ENCODE data around the gene ASTN2.

Gene ASTN2

DNA sequence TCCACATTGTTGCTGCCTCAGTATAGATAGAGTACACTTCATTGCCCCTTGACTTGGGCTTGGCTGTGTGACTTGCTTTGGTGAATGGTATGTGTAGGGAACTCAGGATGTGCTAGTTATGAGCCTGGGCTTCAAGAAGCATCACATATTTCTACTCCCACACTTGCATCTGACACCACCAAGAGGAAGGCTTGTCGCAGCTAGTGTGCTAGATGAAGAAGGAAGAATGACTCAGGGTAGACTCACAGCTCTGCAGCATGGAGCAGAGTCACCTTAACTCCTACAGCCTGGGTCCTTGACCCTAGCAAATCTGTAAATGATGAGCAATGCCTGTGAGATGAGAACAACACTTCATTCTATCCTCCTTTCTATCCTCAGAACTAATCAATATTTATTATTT, 261.8 kb downstream of the ASTN2 start:
- H4K20me1 ChIP-seq (ENCODE audit: insufficient read depth) = no peaks in the 10 kb centered on the region
- H2AFZ ChIP-seq (ENCODE audit: low read depth) = no peak overlapping the region
- no peaks in the 10 kb centered on the region for H3K27me3 ChIP-seq (ENCODE audit: insufficient read depth, low read depth)
- H3K36me3 ChIP-seq (ENCODE audit: insufficient read depth) = no peaks in the 10 kb centered on the region
- no peak overlapping the region for H3K27ac ChIP-seq
- no peak overlapping the region for H3K4me2 ChIP-seq
- H3K9ac ChIP-seq = no peak overlapping the region
- TF ChIP-seq CTCF (conservative IDR thresholded peaks at IDR 0.05; ENCODE audit: low read depth, low read length) = no peak
- H3K4me3 ChIP-seq (IDR thresholded peaks at IDR 0.05; ENCODE audit: insufficient read depth, low read depth, low read length) = no peak overlapping the region
- H3K4me1 ChIP-seq (ENCODE audit: low read depth, poor library complexity, severe bottlenecking) = no peaks in the 10 kb centered on the region
- no peaks in the 10 kb centered on the region for H3K79me2 ChIP-seq (ENCODE audit: insufficient read depth, low read depth)

DNA sequence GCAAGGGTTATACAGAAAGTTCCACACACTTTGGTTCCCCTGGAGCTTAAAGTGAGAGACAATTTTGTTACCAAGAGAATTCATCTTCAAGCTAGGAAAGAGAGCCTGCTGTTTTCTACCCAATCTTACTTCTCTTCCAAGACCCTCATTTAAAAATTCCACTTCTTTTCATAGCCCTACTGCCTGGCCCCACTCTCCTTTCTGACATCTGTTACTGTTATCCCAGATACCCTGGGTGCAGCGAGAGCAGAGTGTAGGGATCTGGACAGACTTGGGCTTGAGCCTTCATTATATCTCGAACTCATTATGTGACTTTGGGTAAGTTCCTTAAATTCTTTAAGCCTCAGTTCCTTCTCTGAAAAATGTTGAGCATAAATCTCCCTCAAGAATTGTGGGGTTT, 263.1 kb downstream of the ASTN2 start:
- no peaks in the 10 kb centered on the region for H4K20me1 ChIP-seq (ENCODE audit: insufficient read depth)
- H2AFZ ChIP-seq (ENCODE audit: low read depth) = no peak overlapping the region
- H3K4me2 ChIP-seq = no peak overlapping the region
- H3K36me3 ChIP-seq (ENCODE audit: insufficient read depth) = no peaks in the 10 kb centered on the region
- H3K4me3 ChIP-seq (IDR thresholded peaks at IDR 0.05; ENCODE audit: insufficient read depth, low read depth, low read length) = no peak overlapping the region
- H3K79me2 ChIP-seq (ENCODE audit: insufficient read depth, low read depth) = no peaks in the 10 kb centered on the region
- H3K27ac ChIP-seq = no peak overlapping the region
- no peaks in the 10 kb centered on the region for H3K27me3 ChIP-seq (ENCODE audit: insufficient read depth, low read depth)
- no peak overlapping the region for H3K9ac ChIP-seq
- TF ChIP-seq CTCF (conservative IDR thresholded peaks at IDR 0.05; ENCODE audit: low read depth, low read length) = no peak
- H3K4me1 ChIP-seq (ENCODE audit: low read depth, poor library complexity, severe bottlenecking) = no peaks in the 10 kb centered on the region

DNA sequence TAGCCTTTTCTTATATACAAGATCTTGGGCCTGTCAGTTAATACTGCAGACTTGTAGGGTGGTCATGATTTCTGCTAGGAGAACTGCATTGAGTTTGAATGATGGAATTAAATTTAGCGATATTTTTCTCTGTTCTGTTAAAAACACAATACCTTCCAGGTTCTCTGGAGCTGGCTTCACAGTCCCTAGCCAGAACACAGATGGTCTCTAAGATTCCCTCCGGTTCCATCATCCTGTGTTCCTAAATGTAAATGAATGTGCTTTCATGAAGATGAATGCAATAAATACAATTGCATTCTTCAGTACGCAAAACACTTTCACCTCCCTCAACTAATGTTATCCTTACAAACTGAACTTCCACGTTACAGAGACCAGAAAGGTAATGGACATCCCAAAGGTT, 264.9 kb downstream of the ASTN2 start:
- no peaks in the 10 kb centered on the region for H3K79me2 ChIP-seq (ENCODE audit: insufficient read depth, low read depth)
- no peaks in the 10 kb centered on the region for H3K27me3 ChIP-seq (ENCODE audit: insufficient read depth, low read depth)
- no peak overlapping the region for H3K9ac ChIP-seq
- H3K27ac ChIP-seq = no peak overlapping the region
- H3K36me3 ChIP-seq (ENCODE audit: insufficient read depth) = no peaks in the 10 kb centered on the region
- no peak overlapping the region for H2AFZ ChIP-seq (ENCODE audit: low read depth)
- H4K20me1 ChIP-seq (ENCODE audit: insufficient read depth) = no peaks in the 10 kb centered on the region
- TF ChIP-seq CTCF (conservative IDR thresholded peaks at IDR 0.05; ENCODE audit: low read depth, low read length) = no peak
- no peak overlapping the region for H3K4me2 ChIP-seq
- H3K4me1 ChIP-seq (ENCODE audit: low read depth, poor library complexity, severe bottlenecking) = no peaks in the 10 kb centered on the region
- no peak overlapping the region for H3K4me3 ChIP-seq (IDR thresholded peaks at IDR 0.05; ENCODE audit: insufficient read depth, low read depth, low read length)

GRCh38 chr9:117145811-117146490, 268.9 kb downstream of the ASTN2 start:
- Histone ChIP-seq H3K27ac (no peak overlapping the region), H3K9ac (no peak overlapping the region), H3K36me3 (ENCODE audit: insufficient read depth) (no peaks in the 10 kb centered on the region), H2AFZ (ENCODE audit: low read depth) (no peak overlapping the region), H4K20me1 (ENCODE audit: insufficient read depth) (no peaks in the 10 kb centered on the region), H3K4me2 (no peak overlapping the region), H3K4me3 (IDR thresholded peaks at IDR 0.05; ENCODE audit: insufficient read depth, low read depth, low read length) (no peak overlapping the region), H3K4me1 (ENCODE audit: low read depth, poor library complexity, severe bottlenecking) (no peaks in the 10 kb centered on the region), H3K79me2 (ENCODE audit: insufficient read depth, low read depth) (no peaks in the 10 kb centered on the region), H3K27me3 (ENCODE audit: insufficient read depth, low read depth) (no peaks in the 10 kb centered on the region)
- no peak for TF ChIP-seq CTCF (conservative IDR thresholded peaks at IDR 0.05; ENCODE audit: low read depth, low read length)
